ENCODE results near the gene SIVA1.

The SIVA1 gene

GRCh38 chr14:104800015-104800770 is 47.2 kb downstream of the SIVA1 start:
- Histone ChIP-seq H3K27me3 (replicated peaks; ENCODE audit: control insufficient read depth, insufficient read depth, low read length) (no peaks in the 10 kb centered on the region), H3K4me1 (ENCODE audit: control insufficient read depth, insufficient read depth, low read length) (peaks cover 50% of the 10 kb centered on the region)
- DNase-seq (ENCODE audit: low read depth), result peak; percentile 92

GRCh38 chr14:104800771-104801519 is 48.0 kb downstream of the SIVA1 start, which contains the start of gene ZBTB42:
Gene ZBTB42 (plus strand): TSS chr14:104801101. CDS start chr14:104801198, 97 bp downstream.
- Histone ChIP-seq H3K4me1 (ENCODE audit: control insufficient read depth, insufficient read depth, low read length) (peaks cover 54% of the 10 kb centered on the region), H3K9ac (ENCODE audit: low read length) (peak within 1 kb of the TSS; percentile 91), H3K36me3 (ENCODE audit: control insufficient read depth, insufficient read depth, low read length, severe bottlenecking) (no peaks in the 10 kb centered on the region), H3K27me3 (replicated peaks; ENCODE audit: control insufficient read depth, insufficient read depth, low read length) (no peaks in the 10 kb centered on the region), H3K9me3 (ENCODE audit: control insufficient read depth, low read length) (no peaks in the 10 kb centered on the region), H3K4me3 (ENCODE audit: low read length) (peak within 1 kb of the TSS; percentile 80)
- DNase-seq (ENCODE audit: low read depth), result no peak

More at GRCh38 chr14:104800015-104800770, 47.2 kb downstream of the SIVA1 start:
- Histone ChIP-seq H3K4me3 (ENCODE audit: low read length) (peak overlapping the region; percentile 79), H3K9ac (ENCODE audit: low read length) (peak overlapping the region; percentile 91), H3K36me3 (ENCODE audit: control insufficient read depth, insufficient read depth, low read length, severe bottlenecking) (no peaks in the 10 kb centered on the region), H3K9me3 (ENCODE audit: control insufficient read depth, low read length) (no peaks in the 10 kb centered on the region)

- Histone ChIP-seq H3K27me3 (replicated peaks; ENCODE audit: control insufficient read depth, insufficient read depth, low read length) (no peaks in the 10 kb centered on the region), H3K9ac (ENCODE audit: low read length) (peak overlapping the region; percentile 77)
- DNase-seq (ENCODE audit: low read depth), result no peak
These were observed 48.8 kb downstream of the SIVA1 start for GRCh38 chr14:104801520-104802393.

GRCh38 chr14:104802394-104803184 is 49.6 kb downstream of the SIVA1 start:
- no peaks in the 10 kb centered on the region for H3K36me3 ChIP-seq (ENCODE audit: control insufficient read depth, insufficient read depth, low read length, severe bottlenecking)
- H3K4me1 ChIP-seq (ENCODE audit: control insufficient read depth, insufficient read depth, low read length), result peaks cover 44% of the 10 kb centered on the region
- no peak overlapping the region for H3K9ac ChIP-seq (ENCODE audit: low read length)
- H3K9me3 ChIP-seq (ENCODE audit: control insufficient read depth, low read length), result no peaks in the 10 kb centered on the region
- DNase-seq (ENCODE audit: low read depth), result no peak
- H3K4me3 ChIP-seq (ENCODE audit: low read length), result no peak overlapping the region
- no peaks in the 10 kb centered on the region for H3K27me3 ChIP-seq (replicated peaks; ENCODE audit: control insufficient read depth, insufficient read depth, low read length)

More at GRCh38 chr14:104801520-104802393, 48.8 kb downstream of the SIVA1 start:
- no peaks in the 10 kb centered on the region for H3K9me3 ChIP-seq (ENCODE audit: control insufficient read depth, low read length)
- H3K36me3 ChIP-seq (ENCODE audit: control insufficient read depth, insufficient read depth, low read length, severe bottlenecking), result no peaks in the 10 kb centered on the region
- H3K4me1 ChIP-seq (ENCODE audit: control insufficient read depth, insufficient read depth, low read length), result peaks cover 49% of the 10 kb centered on the region
- peak overlapping the region; percentile 80 for H3K4me3 ChIP-seq (ENCODE audit: low read length)

- no peaks in the 10 kb centered on the region for H3K27me3 ChIP-seq (replicated peaks; ENCODE audit: control insufficient read depth, insufficient read depth, low read length)
These were observed 50.4 kb downstream of the SIVA1 start for GRCh38 chr14:104803280-104803911.

GRCh38 chr14:104803912-104804410 is 51.0 kb downstream of the SIVA1 start:
- no peak for DNase-seq (ENCODE audit: low read depth)
- Histone ChIP-seq H3K4me3 (ENCODE audit: low read length) (no peak overlapping the region), H3K36me3 (ENCODE audit: control insufficient read depth, insufficient read depth, low read length, severe bottlenecking) (no peaks in the 10 kb centered on the region)

More at GRCh38 chr14:104803280-104803911, 50.4 kb downstream of the SIVA1 start:
- no peak for DNase-seq (ENCODE audit: low read depth)
- Histone ChIP-seq H3K9ac (ENCODE audit: low read length) (no peak overlapping the region), H3K4me3 (ENCODE audit: low read length) (no peak overlapping the region), H3K36me3 (ENCODE audit: control insufficient read depth, insufficient read depth, low read length, severe bottlenecking) (no peaks in the 10 kb centered on the region), H3K4me1 (ENCODE audit: control insufficient read depth, insufficient read depth, low read length) (peaks cover 37% of the 10 kb centered on the region), H3K9me3 (ENCODE audit: control insufficient read depth, low read length) (no peaks in the 10 kb centered on the region)

GRCh38 chr14:104804481-104805325 is 51.8 kb downstream of the SIVA1 start:
- no peak overlapping the region for H3K9ac ChIP-seq (ENCODE audit: low read length)
- DNase-seq (ENCODE audit: low read depth), result no peak
- no peaks in the 10 kb centered on the region for H3K27me3 ChIP-seq (replicated peaks; ENCODE audit: control insufficient read depth, insufficient read depth, low read length)
- H3K4me1 ChIP-seq (ENCODE audit: control insufficient read depth, insufficient read depth, low read length), result peaks cover 24% of the 10 kb centered on the region
- no peak overlapping the region for H3K4me3 ChIP-seq (ENCODE audit: low read length)
- no peaks in the 10 kb centered on the region for H3K9me3 ChIP-seq (ENCODE audit: control insufficient read depth, low read length)
- no peaks in the 10 kb centered on the region for H3K36me3 ChIP-seq (ENCODE audit: control insufficient read depth, insufficient read depth, low read length, severe bottlenecking)

More at GRCh38 chr14:104803912-104804410, 51.0 kb downstream of the SIVA1 start:
- Histone ChIP-seq H3K9me3 (ENCODE audit: control insufficient read depth, low read length) (no peaks in the 10 kb centered on the region), H3K4me1 (ENCODE audit: control insufficient read depth, insufficient read depth, low read length) (peaks cover 32% of the 10 kb centered on the region), H3K27me3 (replicated peaks; ENCODE audit: control insufficient read depth, insufficient read depth, low read length) (no peaks in the 10 kb centered on the region), H3K9ac (ENCODE audit: low read length) (no peak overlapping the region)

- H3K36me3 ChIP-seq (ENCODE audit: control insufficient read depth, insufficient read depth, low read length, severe bottlenecking), result no peaks in the 10 kb centered on the region
- H3K4me3 ChIP-seq (ENCODE audit: low read length), result no peak overlapping the region
- H3K9ac ChIP-seq (ENCODE audit: low read length), result no peak overlapping the region
- H3K4me1 ChIP-seq (ENCODE audit: control insufficient read depth, insufficient read depth, low read length), result peaks cover 21% of the 10 kb centered on the region
- no peaks in the 10 kb centered on the region for H3K27me3 ChIP-seq (replicated peaks; ENCODE audit: control insufficient read depth, insufficient read depth, low read length)
- peak; percentile 80 for DNase-seq (ENCODE audit: low read depth)
- H3K9me3 ChIP-seq (ENCODE audit: control insufficient read depth, low read length), result no peaks in the 10 kb centered on the region
These were observed 52.4 kb downstream of the SIVA1 start for GRCh38 chr14:104805326-104805678.

GRCh38 chr14:104805941-104806624 is 53.1 kb downstream of the SIVA1 start:
- Histone ChIP-seq H3K27me3 (replicated peaks; ENCODE audit: control insufficient read depth, insufficient read depth, low read length) (no peaks in the 10 kb centered on the region), H3K4me1 (ENCODE audit: control insufficient read depth, insufficient read depth, low read length) (peaks cover 19% of the 10 kb centered on the region), H3K36me3 (ENCODE audit: control insufficient read depth, insufficient read depth, low read length, severe bottlenecking) (no peaks in the 10 kb centered on the region), H3K9ac (ENCODE audit: low read length) (no peak overlapping the region), H3K4me3 (ENCODE audit: low read length) (no peak overlapping the region), H3K9me3 (ENCODE audit: control insufficient read depth, low read length) (no peaks in the 10 kb centered on the region)
- no peak for DNase-seq (ENCODE audit: low read depth)
